GM23338 (cell line): ENCODE measurements around the gene FLNB. TPM values are rescaled to one million over a fixed set of nuclear protein-coding genes. Genes with fewer than 3 reads are reported as not detected.

ENCODE experiments used
- ATAC-seq: fragments of 200-7000 bp; cut with Tn5 transposase; 3 replicates; pipeline ENCODE4 v1.9.1; 2020
- DNase-seq: peaks from one replicate; pipeline ENCODE4 v3.0.0-alpha.2; 2015; ENCODE audit warnings: low spot score
- H2AFZ ChIP-seq: fragments of 200-600 bp; sonication (generic); 2 replicates; pipeline ENCODE4 v1.8.0; 2016; ENCODE audit warnings: antibody characterized with exemption, mild to moderate bottlenecking, moderate library complexity
- H3F3A ChIP-seq: fragments of 200-600 bp; sonication (generic); replicated peaks from 2 replicates; pipeline ENCODE4 v1.8.0; 2017; ENCODE audit warnings: antibody characterized with exemption, mixed run types, low read depth
- H3K27ac ChIP-seq: fragments of 200-600 bp; sonication (generic); 2 replicates; pipeline ENCODE4 v1.6.1; 2016; ENCODE audit warnings: low read depth
- H3K27me3 ChIP-seq: fragments of 200-600 bp; sonication (generic); 2 replicates; pipeline ENCODE4 v1.8.0; 2016; ENCODE audit warnings: mild to moderate bottlenecking, mixed run types, moderate library complexity; ENCODE audit not compliant: insufficient read depth
- H3K36me3 ChIP-seq: fragments of 200-600 bp; sonication (generic); 2 replicates; pipeline ENCODE4 v1.8.0; 2016; ENCODE audit warnings: mild to moderate bottlenecking; ENCODE audit not compliant: insufficient read depth
- H3K4me1 ChIP-seq: fragments of 200-600 bp; sonication (generic); 2 replicates; pipeline ENCODE4 v1.8.0; 2016; ENCODE audit warnings: mild to moderate bottlenecking, moderate library complexity; ENCODE audit not compliant: insufficient read depth
- H3K4me2 ChIP-seq: fragments of 200-600 bp; sonication (generic); 2 replicates; pipeline ENCODE4 v1.7.1; 2017; ENCODE audit warnings: mixed run types
- H3K4me3 ChIP-seq: fragments of 200-600 bp; sonication (generic); 2 replicates; pipeline ENCODE4 v1.6.1; 2016; ENCODE audit warnings: mixed run types
- H3K79me2 ChIP-seq: fragments of 200-600 bp; sonication (generic); replicated peaks from 2 replicates; pipeline ENCODE4 v1.8.0; 2017; ENCODE audit warnings: mild to moderate bottlenecking; ENCODE audit not compliant: insufficient read depth
- H3K9me2 ChIP-seq: fragments of 200-600 bp; sonication (generic); 2 replicates; pipeline ENCODE4 v1.8.0; 2017; ENCODE audit not compliant: insufficient read depth
- H4K20me1 ChIP-seq: fragments of 200-600 bp; sonication (generic); replicated peaks from 2 replicates; pipeline ENCODE4 v1.8.0; 2017; ENCODE audit warnings: mild to moderate bottlenecking; ENCODE audit not compliant: insufficient read depth
- H3K27ac Mint-ChIP-seq: 2 replicates; pipeline ENCODE4 v1.8.0; 2020; ENCODE audit warnings: inconsistent platforms, mild to moderate bottlenecking, moderate library complexity, mixed read lengths
- H3K27me3 Mint-ChIP-seq: 3 replicates; pipeline ENCODE4 v1.8.0; 2022; ENCODE audit warnings: low read depth, mild to moderate bottlenecking, moderate library complexity, mixed read lengths, inconsistent platforms; ENCODE audit not compliant: insufficient read depth, poor library complexity
- H3K36me3 Mint-ChIP-seq: 3 replicates; pipeline ENCODE4 v1.8.0; 2021; ENCODE audit warnings: low read depth, mild to moderate bottlenecking, inconsistent platforms, moderate library complexity, mixed read lengths
- H3K4me1 Mint-ChIP-seq: 3 replicates; pipeline ENCODE4 v1.8.0; 2020; ENCODE audit warnings: mild to moderate bottlenecking, inconsistent platforms, mixed read lengths
- H3K4me3 Mint-ChIP-seq: 3 replicates; pipeline ENCODE4 v1.8.0; 2021; ENCODE audit warnings: moderate library complexity, mild to moderate bottlenecking, inconsistent platforms, mixed read lengths
- H3K9me3 Mint-ChIP-seq: 3 replicates; pipeline ENCODE4 v1.8.0; 2020; ENCODE audit warnings: moderate library complexity, mild to moderate bottlenecking, inconsistent platforms, mixed read lengths
- NANOG ChIP-seq: IDR thresholded peaks from 2 replicates; pipeline ENCODE4 v1.6.1; 2016; ENCODE audit warnings: antibody characterized with exemption, borderline replicate concordance
- POLR2AphosphoS5 ChIP-seq: IDR thresholded peaks from 2 replicates; pipeline ENCODE4 v1.6.1; 2016; ENCODE audit warnings: antibody characterized with exemption, low read depth
- STAT1 ChIP-seq: IDR thresholded peaks from one replicate; pipeline ENCODE4 v1.6.1; 2016; ENCODE audit warnings: antibody characterized with exemption; ENCODE audit not compliant: unreplicated experiment
- ZNF331 ChIP-seq: fragments of 250-450 bp; sonication (Bioruptor Pico); IDR thresholded peaks from 2 replicates; pipeline ENCODE4 v1.5.0; 2020; ENCODE audit warnings: low read depth, mild to moderate bottlenecking, moderate library complexity
- polyA plus RNA-seq: library from polyadenylated mRNA; unstranded; fragments of >200 nt; fragmentation: Nextera tagmentation; extraction: Ambion mirVana; gene quantifications from 2 replicates; pipeline ENCODE4 v1.2.1, GENCODE V29; 2016
- total RNA-seq: library from RNA; depleted of rRNA; stranded (reverse); fragments of >200 nt; shearing (Covaris generic); gene quantifications from 2 replicates; pipeline ENCODE4 v1.2.3, GENCODE V29; 2014
- TF ChIP-seq, protein P1 (sequence below), 2 experiments: fragments of 200-600 bp in 1 of 2; sonication (generic) in 1 of 2; conservative IDR thresholded peaks; 2 replicates each; pipeline versions ENCODE4 v1.5.1 to v1.6.1; 2016 to 2017; ENCODE audit warnings: antibody characterized with exemption in 2 of 2, low read depth in 2 of 2, mild to moderate bottlenecking in 2 of 2, moderate library complexity in 1 of 2
- TF ChIP-seq, protein P2 (sequence below): fragments of 250-450 bp; sonication (Bioruptor Pico); IDR thresholded peaks from 2 replicates; pipeline ENCODE4 v1.5.0; 2020; ENCODE audit warnings: mild to moderate bottlenecking, moderate library complexity
- TF ChIP-seq, protein P3 (sequence below): IDR thresholded peaks from one replicate; pipeline ENCODE4 v1.6.1; 2018; ENCODE audit warnings: antibody characterized with exemption; ENCODE audit not compliant: unreplicated experiment
- TF ChIP-seq, protein P4 (sequence below): IDR thresholded peaks from 2 replicates; pipeline ENCODE4 v1.6.1; 2016; ENCODE audit warnings: antibody characterized with exemption

FLNB gene
- total and polyA plus RNA-seq, 2 experiments from 2014 or later = 39.7 to 179 TPM

DNA sequence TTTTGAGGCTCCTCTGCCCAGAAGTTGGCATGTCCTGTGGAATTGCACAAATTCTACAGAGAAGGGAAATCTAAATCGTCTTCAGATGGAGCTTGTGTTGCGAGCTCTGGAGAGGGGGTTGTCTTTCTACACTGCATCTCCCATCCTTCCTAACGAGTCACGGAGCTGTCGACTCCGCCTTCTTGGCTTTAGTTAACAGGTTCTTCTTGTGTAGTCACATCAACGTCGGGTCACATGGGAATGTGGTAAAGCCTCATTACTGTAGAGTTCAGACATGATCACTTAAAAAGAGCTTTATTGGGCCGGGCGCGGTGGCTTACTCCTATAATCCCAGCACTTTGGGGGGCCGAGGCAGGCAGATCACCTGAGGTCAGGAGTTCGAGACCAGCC lies 142.6 kb downstream of the FLNB start (continued):
- TF ChIP-seq, protein P1, sequence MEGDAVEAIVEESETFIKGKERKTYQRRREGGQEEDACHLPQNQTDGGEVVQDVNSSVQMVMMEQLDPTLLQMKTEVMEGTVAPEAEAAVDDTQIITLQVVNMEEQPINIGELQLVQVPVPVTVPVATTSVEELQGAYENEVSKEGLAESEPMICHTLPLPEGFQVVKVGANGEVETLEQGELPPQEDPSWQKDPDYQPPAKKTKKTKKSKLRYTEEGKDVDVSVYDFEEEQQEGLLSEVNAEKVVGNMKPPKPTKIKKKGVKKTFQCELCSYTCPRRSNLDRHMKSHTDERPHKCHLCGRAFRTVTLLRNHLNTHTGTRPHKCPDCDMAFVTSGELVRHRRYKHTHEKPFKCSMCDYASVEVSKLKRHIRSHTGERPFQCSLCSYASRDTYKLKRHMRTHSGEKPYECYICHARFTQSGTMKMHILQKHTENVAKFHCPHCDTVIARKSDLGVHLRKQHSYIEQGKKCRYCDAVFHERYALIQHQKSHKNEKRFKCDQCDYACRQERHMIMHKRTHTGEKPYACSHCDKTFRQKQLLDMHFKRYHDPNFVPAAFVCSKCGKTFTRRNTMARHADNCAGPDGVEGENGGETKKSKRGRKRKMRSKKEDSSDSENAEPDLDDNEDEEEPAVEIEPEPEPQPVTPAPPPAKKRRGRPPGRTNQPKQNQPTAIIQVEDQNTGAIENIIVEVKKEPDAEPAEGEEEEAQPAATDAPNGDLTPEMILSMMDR (conservative IDR thresholded peaks at IDR 0.05; ENCODE audit: low read depth in 2 of 2) = no peak
- no peak for TF ChIP-seq ZNF331 (CRISPR knock-in tag)
- TF ChIP-seq, protein P2, sequence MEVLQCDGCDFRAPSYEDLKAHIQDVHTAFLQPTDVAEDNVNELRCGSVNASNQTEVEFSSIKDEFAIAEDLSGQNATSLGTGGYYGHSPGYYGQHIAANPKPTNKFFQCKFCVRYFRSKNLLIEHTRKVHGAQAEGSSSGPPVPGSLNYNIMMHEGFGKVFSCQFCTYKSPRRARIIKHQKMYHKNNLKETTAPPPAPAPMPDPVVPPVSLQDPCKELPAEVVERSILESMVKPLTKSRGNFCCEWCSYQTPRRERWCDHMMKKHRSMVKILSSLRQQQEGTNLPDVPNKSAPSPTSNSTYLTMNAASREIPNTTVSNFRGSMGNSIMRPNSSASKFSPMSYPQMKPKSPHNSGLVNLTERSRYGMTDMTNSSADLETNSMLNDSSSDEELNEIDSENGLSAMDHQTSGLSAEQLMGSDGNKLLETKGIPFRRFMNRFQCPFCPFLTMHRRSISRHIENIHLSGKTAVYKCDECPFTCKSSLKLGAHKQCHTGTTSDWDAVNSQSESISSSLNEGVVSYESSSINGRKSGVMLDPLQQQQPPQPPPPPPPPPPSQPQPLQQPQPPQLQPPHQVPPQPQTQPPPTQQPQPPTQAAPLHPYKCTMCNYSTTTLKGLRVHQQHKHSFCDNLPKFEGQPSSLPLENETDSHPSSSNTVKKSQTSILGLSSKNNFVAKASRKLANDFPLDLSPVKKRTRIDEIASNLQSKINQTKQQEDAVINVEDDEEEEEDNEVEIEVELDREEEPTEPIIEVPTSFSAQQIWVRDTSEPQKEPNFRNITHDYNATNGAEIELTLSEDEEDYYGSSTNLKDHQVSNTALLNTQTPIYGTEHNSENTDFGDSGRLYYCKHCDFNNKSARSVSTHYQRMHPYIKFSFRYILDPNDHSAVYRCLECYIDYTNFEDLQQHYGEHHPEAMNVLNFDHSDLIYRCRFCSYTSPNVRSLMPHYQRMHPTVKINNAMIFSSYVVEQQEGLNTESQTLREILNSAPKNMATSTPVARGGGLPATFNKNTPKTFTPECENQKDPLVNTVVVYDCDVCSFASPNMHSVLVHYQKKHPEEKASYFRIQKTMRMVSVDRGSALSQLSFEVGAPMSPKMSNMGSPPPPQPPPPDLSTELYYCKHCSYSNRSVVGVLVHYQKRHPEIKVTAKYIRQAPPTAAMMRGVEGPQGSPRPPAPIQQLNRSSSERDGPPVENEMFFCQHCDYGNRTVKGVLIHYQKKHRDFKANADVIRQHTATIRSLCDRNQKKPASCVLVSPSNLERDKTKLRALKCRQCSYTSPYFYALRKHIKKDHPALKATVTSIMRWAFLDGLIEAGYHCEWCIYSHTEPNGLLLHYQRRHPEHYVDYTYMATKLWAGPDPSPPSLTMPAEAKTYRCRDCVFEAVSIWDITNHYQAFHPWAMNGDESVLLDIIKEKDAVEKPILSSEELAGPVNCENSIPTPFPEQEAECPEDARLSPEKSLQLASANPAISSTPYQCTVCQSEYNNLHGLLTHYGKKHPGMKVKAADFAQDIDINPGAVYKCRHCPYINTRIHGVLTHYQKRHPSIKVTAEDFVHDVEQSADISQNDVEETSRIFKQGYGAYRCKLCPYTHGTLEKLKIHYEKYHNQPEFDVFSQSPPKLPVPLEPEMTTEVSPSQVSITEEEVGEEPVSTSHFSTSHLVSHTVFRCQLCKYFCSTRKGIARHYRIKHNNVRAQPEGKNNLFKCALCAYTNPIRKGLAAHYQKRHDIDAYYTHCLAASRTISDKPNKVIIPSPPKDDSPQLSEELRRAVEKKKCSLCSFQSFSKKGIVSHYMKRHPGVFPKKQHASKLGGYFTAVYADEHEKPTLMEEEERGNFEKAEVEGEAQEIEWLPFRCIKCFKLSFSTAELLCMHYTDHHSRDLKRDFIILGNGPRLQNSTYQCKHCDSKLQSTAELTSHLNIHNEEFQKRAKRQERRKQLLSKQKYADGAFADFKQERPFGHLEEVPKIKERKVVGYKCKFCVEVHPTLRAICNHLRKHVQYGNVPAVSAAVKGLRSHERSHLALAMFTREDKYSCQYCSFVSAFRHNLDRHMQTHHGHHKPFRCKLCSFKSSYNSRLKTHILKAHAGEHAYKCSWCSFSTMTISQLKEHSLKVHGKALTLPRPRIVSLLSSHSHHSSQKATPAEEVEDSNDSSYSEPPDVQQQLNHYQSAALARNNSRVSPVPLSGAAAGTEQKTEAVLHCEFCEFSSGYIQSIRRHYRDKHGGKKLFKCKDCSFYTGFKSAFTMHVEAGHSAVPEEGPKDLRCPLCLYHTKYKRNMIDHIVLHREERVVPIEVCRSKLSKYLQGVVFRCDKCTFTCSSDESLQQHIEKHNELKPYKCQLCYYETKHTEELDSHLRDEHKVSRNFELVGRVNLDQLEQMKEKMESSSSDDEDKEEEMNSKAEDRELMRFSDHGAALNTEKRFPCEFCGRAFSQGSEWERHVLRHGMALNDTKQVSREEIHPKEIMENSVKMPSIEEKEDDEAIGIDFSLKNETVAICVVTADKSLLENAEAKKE (CRISPR knock-in tag) = no peak

DNA sequence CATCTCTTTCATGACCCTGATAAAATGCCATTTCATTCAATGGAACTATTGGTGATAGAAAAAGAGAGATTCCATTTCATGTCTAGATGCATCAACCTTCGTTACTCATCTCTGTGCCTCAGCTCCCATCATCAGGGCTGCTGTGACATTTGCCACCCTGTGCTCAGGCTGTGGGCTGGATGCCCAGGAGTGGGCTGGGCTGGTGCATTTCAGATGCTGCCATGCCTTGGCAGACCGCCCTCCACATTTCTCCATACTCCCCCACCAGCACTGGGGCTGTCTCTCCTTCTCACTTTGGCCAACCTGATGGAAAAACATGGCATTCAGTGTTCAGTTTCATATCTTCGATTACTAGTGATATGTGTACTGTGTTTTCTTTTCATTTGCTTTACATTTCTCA lies 143.4 kb downstream of the FLNB start:
- no peak for DNase-seq
- peaks cover 3% of the 10 kb centered on the region for H3K27me3 Mint-ChIP-seq
- Histone ChIP-seq H3K27ac (no peak overlapping the region), H2AFZ (no peak overlapping the region), H3K4me3 (no peak overlapping the region), H3K4me2 (no peak overlapping the region), H3F3A (no peaks in the 10 kb centered on the region), H3K9me2 (no peaks in the 10 kb centered on the region), H3K27me3 (no peaks in the 10 kb centered on the region), H3K79me2 (no peaks in the 10 kb centered on the region), H3K36me3 (peaks cover 59% of the 10 kb centered on the region), H3K4me1 (no peaks in the 10 kb centered on the region), H4K20me1 (peaks cover 4% of the 10 kb centered on the region)
- H3K4me3 Mint-ChIP-seq = no peak overlapping the region
- H3K4me1 Mint-ChIP-seq = no peaks in the 10 kb centered on the region
- H3K36me3 Mint-ChIP-seq = peaks cover 55% of the 10 kb centered on the region
- TF ChIP-seq, protein P3, sequence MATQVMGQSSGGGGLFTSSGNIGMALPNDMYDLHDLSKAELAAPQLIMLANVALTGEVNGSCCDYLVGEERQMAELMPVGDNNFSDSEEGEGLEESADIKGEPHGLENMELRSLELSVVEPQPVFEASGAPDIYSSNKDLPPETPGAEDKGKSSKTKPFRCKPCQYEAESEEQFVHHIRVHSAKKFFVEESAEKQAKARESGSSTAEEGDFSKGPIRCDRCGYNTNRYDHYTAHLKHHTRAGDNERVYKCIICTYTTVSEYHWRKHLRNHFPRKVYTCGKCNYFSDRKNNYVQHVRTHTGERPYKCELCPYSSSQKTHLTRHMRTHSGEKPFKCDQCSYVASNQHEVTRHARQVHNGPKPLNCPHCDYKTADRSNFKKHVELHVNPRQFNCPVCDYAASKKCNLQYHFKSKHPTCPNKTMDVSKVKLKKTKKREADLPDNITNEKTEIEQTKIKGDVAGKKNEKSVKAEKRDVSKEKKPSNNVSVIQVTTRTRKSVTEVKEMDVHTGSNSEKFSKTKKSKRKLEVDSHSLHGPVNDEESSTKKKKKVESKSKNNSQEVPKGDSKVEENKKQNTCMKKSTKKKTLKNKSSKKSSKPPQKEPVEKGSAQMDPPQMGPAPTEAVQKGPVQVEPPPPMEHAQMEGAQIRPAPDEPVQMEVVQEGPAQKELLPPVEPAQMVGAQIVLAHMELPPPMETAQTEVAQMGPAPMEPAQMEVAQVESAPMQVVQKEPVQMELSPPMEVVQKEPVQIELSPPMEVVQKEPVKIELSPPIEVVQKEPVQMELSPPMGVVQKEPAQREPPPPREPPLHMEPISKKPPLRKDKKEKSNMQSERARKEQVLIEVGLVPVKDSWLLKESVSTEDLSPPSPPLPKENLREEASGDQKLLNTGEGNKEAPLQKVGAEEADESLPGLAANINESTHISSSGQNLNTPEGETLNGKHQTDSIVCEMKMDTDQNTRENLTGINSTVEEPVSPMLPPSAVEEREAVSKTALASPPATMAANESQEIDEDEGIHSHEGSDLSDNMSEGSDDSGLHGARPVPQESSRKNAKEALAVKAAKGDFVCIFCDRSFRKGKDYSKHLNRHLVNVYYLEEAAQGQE = no peak
- TF ChIP-seq ZNF331 (CRISPR knock-in tag) = no peak
- TF ChIP-seq, protein P4, sequence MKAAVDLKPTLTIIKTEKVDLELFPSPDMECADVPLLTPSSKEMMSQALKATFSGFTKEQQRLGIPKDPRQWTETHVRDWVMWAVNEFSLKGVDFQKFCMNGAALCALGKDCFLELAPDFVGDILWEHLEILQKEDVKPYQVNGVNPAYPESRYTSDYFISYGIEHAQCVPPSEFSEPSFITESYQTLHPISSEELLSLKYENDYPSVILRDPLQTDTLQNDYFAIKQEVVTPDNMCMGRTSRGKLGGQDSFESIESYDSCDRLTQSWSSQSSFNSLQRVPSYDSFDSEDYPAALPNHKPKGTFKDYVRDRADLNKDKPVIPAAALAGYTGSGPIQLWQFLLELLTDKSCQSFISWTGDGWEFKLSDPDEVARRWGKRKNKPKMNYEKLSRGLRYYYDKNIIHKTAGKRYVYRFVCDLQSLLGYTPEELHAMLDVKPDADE = no peak
- no peak for TF ChIP-seq NANOG
- no peak for TF ChIP-seq STAT1
- TF ChIP-seq POLR2AphosphoS5 = no peak
- TF ChIP-seq, protein P1 (conservative IDR thresholded peaks at IDR 0.05; ENCODE audit: low read depth in 2 of 2) = no peak
- H3K27ac Mint-ChIP-seq = no peak overlapping the region
- no peaks in the 10 kb centered on the region for H3K9me3 Mint-ChIP-seq
- ATAC-seq = no peak
